Measurements from ENCODE around the gene MGAT4A.
"Not testable (repeated sequence)": the region's sequence is repeated elsewhere in the genome, so short reads cannot be mapped to it uniquely, and the experiment has no call there.

Gene MGAT4A

GRCh38 chr2:98730053-98730706 is 752 bp downstream of the MGAT4A start:
- no peak for DNase-seq (ENCODE audit: low spot score)

DNA sequence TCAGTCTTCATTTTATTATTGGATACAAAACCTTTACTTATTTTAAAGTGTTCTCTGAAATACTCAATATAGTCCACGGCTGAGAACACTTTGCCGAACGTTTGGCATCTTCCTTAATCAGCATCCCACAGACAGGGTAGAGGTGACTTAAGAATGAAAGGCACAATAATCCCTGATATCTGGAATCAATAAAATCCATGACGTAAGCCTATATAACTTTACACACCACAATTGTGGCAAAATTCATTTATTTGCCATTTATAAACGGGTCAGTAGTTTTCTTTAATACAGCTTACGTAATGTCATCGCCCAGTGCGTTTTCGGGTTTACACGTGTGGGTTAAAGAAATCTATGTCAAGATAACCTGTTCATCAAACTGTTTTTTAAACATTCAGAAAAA is 1.3 kb downstream of the MGAT4A start:
- no peak for DNase-seq (ENCODE audit: low spot score)

- not testable (repeated sequence) for DNase-seq (ENCODE audit: low spot score)
Measured at GRCh38 chr2:98728088-98728718, 2.7 kb downstream of the MGAT4A start.

GRCh38 chr2:98727369-98728087 is 3.4 kb downstream of the MGAT4A start:
- no peak for DNase-seq (ENCODE audit: low spot score)

- no peak for DNase-seq (ENCODE audit: low spot score)
Measured at GRCh38 chr2:98726735-98727368, 4.1 kb downstream of the MGAT4A start.

- DNase-seq (ENCODE audit: low spot score): no peak
Measured at GRCh38 chr2:98726205-98726604, 4.7 kb downstream of the MGAT4A start.

DNA sequence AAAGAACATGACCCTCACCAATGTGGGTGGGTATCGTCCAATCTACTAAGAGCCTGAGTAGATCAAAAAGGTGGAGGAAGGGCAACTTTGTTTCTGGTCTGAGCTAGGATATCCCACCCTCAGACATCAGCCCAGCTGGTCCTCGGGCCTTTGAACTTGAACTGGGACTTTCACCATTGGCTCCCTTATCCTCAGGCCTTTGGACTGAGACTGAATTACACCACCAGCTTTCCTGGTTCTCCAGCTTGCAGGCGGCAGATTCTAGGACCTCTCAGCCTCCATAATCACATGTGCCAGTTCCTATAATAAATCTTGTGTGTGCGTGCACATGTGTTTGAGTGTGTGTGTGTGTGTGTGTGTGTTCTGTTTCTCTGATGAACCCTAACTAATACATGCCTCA is 10.6 kb downstream of the MGAT4A start:
- DNase-seq (ENCODE audit: low spot score): no peak

DNA sequence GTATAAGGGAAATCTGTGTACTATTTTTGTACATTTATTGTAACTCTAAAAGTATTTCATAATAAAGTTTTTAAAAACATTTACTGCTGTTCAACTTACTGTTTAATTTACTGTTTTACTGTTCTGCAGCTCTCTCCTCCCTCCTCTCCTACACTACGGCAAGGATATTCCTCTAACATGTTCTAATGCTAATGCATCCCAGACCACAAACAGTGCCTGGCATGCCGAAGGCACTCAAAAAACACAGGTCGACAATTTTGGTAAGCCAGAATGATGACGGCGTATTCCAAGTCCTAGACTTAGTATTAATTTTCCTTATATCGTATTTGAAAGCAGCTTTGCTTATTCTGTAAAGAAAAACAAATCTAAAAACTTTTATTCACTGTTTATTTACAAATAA is 13.3 kb downstream of the MGAT4A start:
- no peak for DNase-seq (ENCODE audit: low spot score)

DNA sequence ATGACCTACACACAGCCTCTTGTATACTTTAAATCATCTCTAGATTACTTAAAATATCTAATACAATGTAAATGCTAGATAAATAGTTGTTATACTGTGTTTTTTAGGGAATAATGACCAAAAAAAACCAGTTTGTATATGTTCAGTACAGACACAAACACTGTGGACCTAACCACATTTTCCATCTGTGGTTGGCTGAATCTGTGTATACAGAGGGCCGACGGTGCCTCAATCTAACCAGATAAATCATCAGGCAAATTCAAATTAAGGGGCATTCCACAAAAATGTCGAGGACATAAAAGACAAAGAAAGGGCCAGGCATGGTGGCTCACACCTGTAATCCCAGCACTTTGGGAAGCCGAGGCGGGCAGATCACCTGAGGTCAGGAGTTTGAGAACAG is 14.1 kb downstream of the MGAT4A start:
- no peak for DNase-seq (ENCODE audit: low spot score)

DNA sequence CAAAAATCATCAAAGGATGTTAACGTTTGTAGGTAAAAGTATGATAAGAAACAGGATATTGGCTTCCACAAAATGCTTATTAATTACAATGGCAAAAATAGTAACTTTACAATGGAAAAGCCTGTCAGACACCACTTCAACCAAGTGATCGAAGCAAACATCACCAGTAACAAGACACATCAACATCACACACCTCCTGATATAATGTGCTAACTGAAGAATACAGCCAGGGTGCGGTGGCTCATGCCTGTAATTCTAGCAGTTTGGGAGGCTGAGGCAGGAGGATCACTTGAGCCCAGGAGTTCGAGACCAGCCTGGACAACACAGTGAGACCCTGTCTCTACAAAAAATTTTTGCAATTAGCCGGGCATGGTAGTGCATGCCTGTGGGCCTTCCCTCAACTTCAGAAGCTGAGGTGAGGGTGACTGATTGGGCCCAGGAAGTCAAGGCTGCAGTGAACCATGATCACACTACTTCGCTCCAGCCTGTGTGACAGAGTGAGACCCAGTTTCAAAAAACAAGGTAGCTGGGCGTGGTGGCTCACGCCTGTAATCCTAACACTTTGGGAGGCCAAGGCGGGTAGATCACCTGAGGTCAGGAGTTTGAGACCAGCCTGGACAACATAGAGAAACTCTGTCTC is 15.0 kb downstream of the MGAT4A start:
- DNase-seq (ENCODE audit: low spot score): no peak

DNA sequence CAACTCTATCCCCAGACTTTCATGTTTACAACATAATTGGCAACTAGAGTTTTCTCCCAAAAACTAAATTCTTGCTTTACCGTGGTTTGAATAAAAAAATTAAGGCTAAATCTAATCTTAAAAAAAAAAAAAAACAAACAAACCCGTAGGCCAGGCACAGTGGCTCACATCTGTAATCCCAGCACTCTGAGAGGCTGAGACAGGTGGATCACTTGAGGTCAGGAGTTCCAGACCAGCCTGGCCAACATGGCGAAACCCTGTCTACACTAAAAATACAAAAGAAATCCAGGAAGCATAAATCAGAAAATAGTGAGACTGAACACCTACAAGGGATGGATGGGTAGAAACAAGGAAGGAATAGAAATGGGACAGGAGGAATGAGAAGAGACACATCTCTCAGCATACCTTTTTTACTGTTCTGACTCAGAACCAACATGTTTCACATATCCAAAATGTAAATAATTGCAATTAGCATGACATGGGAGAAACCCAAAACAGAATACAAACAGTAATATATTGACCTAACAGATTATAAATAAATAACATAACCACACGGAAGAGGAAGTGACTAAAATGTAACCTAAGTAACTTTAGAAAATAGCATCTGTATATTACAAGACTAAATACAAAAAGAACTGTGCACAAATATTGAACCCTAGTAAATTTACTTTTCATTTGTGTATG is 17.5 kb downstream of the MGAT4A start:
- no peak for DNase-seq (ENCODE audit: low spot score)

DNA sequence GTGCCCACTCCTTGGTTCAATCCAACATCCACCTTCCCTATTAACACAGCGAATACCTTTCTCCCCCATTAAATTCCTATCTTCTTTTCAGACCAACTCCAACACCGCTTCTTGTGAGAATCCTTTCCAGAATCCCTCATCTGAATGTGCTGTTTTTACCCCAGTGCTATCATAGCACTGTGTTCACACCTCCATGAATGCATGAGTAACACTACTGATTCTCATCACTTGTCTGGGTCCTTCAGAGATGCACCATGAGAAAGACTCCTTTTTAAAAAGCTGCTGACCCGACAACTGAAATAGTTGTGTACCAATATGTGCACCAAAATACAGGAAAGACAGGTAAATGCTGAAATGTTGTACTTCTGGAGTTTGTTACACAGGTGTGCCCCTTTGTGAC is 18.8 kb downstream of the MGAT4A start:
- DNase-seq (ENCODE audit: low spot score): no peak

- DNase-seq (ENCODE audit: low spot score): no peak
Measured at GRCh38 chr2:98711506-98711905, 19.4 kb downstream of the MGAT4A start.

DNA sequence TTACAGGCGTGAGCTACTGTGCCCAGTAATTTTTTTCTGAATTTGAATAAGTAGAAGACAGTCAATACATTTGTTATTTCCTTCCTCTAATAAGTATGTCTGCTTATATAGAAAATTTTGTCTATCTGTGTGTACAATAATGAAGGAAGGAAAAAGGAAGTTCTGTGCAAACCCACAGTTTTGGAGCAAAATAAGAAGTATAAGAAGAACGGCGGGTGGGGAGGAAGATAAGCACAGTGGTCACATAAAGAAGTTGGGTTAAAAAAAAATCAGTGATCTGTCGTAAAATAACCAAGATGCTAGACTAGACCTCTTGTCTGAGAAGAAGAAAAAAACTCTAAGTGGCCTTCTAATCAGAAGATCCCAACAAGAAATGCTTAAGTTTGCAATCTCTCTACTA is 20.2 kb downstream of the MGAT4A start:
- no peak for DNase-seq (ENCODE audit: low spot score)

- DNase-seq (ENCODE audit: low spot score): no peak
Measured at GRCh38 chr2:98709535-98709934, 21.4 kb downstream of the MGAT4A start.

DNA sequence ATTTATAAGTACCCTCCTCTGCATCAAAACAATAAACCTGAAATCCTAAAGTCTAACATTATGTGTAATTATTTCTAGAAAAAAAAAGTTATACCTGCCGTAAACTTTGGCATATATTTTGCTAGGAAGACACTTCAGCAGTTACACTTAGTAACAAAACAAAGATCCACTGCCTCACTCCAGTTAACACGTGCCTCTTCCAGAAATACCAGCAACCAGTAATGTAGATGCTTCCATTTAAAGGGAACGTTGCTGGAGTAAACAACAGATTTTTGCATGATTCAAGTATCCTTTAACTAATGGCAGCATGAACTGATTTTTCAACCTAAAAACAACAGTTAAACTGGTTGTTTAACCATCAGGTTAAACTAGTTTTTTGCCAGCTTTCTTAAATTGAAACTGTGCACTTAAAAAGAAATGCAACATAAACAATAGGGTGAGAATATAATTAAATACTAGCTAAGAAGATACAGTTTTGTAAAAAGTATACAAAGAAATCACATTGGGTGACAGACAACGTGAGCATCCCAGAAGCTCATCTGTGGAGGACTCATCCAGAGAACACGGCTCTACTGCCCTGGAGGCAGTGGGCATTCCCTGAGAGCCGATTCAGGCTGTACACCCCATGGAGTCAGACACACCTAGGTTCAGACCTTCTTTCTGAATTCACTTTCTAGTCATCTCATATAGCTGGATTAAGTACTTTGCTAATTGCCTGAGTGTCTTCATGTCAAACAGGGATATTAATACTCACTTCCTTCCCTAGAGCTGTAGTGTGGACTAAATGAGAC is 22.3 kb downstream of the MGAT4A start:
- no peak for DNase-seq (ENCODE audit: low spot score)

GRCh38 chr2:98706591-98706990 is 24.3 kb downstream of the MGAT4A start:
- DNase-seq (ENCODE audit: low spot score): no peak

GRCh38 chr2:98705333-98705617 is 25.7 kb downstream of the MGAT4A start:
- DNase-seq (ENCODE audit: low spot score): no peak

DNA sequence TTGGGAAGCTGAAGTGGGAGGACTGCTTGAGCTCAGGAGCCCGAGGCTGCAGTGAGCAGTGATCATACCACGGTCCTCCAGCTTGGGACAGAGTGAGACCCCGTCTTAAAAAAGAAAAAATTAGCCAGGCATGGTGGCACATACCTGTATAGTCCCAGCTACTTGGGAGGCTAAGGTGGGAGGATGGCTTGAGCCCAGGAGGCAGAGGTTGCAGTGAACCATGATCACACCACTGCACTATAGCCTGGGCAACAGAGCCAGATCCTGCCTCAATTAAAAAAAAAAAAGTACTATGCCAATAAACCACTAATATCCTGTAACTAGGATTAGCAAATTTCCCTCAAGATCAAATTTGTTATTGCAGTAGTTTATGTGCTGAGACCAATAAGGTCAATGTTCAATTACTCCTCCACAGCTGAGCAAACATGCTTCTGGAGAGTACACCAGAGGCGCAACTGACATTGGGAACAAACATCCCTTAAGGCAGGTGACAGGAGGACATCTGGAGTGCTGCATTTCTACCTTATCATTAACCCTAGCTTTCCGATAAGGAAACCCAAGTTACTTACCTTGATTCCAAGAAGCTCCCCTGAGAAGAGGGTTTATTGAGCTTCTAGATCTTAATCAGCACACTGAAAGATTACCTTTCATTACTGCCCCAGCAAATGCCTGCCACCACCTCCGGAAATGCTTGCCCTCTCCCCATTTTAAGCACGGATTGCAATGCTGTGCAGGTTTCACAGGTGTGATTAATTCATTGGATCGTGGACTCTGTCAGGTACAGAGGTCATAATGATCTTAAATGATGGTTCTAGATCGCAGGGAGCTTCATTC is 26.2 kb downstream of the MGAT4A start:
- DNase-seq (ENCODE audit: low spot score): no peak

DNA sequence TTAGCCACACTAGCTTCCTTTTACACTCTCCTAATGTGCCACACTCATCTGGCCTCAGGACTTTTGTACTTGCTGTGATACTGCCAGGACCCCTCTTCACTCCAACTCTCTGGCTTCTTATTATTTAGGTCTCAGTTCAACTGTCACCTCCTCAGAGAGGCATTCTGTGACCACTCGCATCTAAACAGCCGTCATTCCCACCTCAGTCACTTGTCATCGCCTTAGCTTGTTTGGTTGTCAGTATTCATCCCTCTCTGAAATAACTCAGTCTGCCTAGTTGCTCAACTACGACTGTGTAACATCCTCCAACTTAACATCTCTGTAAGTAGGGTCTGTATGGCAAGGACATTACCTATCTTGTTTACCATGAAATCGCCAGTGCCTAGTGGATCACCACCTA is 27.2 kb downstream of the MGAT4A start:
- no peak for DNase-seq (ENCODE audit: low spot score)
